Measurements from ENCODE around the gene CEP76.
A peak's percentile ranks its signal among the peaks of the same experiment; 100 is the strongest.

CEP76 gene

DNA sequence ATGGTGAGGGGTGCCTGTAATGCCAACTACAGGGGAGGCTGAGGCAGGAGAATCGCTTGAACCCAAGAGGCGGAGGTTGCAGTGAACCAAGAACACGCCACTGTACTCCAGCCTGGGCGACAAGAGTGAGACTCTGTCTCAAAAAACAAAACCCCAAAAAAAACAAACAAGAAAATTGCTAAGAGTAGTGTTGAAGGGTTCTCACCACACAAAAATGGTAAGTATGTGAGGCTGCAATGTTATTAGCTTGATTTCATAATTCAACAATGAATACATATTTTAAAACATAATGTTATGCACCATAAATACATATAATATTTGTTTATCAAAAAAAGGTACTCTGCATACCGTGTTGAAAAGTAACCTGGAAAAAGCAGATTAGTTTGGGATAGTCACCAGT, 46.1 kb upstream of the CEP76 start:
- DNase-seq (ENCODE audit: extremely low read depth, low read depth) = no peak
- TF ChIP-seq, protein P1, sequence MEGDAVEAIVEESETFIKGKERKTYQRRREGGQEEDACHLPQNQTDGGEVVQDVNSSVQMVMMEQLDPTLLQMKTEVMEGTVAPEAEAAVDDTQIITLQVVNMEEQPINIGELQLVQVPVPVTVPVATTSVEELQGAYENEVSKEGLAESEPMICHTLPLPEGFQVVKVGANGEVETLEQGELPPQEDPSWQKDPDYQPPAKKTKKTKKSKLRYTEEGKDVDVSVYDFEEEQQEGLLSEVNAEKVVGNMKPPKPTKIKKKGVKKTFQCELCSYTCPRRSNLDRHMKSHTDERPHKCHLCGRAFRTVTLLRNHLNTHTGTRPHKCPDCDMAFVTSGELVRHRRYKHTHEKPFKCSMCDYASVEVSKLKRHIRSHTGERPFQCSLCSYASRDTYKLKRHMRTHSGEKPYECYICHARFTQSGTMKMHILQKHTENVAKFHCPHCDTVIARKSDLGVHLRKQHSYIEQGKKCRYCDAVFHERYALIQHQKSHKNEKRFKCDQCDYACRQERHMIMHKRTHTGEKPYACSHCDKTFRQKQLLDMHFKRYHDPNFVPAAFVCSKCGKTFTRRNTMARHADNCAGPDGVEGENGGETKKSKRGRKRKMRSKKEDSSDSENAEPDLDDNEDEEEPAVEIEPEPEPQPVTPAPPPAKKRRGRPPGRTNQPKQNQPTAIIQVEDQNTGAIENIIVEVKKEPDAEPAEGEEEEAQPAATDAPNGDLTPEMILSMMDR (IDR thresholded peaks at IDR 0.05; ENCODE audit: low read depth, low read length) = no peak

DNA sequence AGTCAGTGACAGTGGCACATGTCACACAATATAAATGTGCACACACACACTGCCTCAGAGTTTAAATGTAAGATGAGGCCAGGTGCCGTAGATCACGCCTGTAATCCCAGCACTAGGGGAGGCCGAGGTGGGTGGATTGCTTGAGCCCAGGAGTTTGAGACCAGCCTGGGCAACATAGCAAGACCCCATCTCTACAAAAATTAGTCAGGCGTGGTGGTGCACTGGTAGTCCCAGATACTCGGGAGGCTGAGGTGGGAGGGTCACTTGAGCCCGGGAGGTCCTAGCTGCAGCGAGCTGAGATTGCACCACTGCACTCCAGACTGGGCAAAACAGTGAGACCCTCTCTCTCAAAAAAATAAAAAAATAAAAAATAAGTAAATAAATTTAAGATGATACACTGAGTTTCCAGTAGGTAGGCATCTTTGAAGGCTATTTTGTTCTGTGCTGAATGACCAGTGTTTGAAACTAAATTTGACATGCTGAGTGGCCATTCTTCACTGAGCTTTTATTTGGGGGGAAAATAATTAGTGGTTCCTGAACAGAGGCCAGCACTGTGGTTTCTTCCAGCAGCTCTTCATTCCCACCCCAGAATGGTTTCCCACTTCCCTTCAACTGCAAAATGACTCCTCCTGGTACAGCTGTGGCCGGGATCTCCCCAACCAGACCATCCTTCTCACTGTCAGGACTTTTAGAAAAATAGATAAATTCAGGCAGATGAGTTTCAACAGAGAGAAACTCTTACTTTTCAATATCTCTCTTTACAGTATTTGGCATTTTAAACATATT, 45.2 kb upstream of the CEP76 start:
- TF ChIP-seq, protein P1 (IDR thresholded peaks at IDR 0.05; ENCODE audit: low read depth, low read length) = no peak
- DNase-seq (ENCODE audit: extremely low read depth, low read depth) = no peak

- no peak for DNase-seq (ENCODE audit: extremely low read depth, low read depth)
- TF ChIP-seq, protein P1 (IDR thresholded peaks at IDR 0.05; ENCODE audit: low read depth, low read length) = no peak
These were observed 42.7 kb upstream of the CEP76 start for GRCh38 chr18:12745095-12745795.

DNA sequence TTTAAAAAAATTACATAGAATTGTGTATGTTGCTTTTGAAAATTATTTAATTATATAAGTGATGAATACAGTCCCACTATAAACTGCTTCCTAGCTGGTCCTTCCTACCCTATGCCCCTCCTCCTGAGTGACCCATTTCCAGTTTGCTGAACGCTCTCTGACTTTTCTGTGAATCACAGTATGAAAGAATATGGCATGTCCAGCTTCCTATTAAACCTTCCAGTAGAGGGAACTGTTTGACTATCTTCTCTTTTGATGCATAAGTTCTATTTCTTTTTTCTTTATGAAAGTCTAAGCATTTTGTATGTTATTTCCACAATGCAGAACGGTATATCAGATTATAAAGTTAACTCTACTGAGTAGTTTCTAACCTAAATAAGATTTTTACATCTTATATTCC, 41.6 kb upstream of the CEP76 start:
- TF ChIP-seq, protein P1 (IDR thresholded peaks at IDR 0.05; ENCODE audit: low read depth, low read length) = peak; percentile 64

GRCh38 chr18:12742453-12742852, 39.9 kb upstream of the CEP76 start:
- no peak for DNase-seq (ENCODE audit: extremely low read depth, low read depth)
- TF ChIP-seq, protein P1 (IDR thresholded peaks at IDR 0.05; ENCODE audit: low read depth, low read length) = no peak

More for the DNA sequence above, 41.6 kb upstream of the CEP76 start:
- no peak for DNase-seq (ENCODE audit: extremely low read depth, low read depth)

- TF ChIP-seq, protein P1 (IDR thresholded peaks at IDR 0.05; ENCODE audit: low read depth, low read length) = no peak
- DNase-seq (ENCODE audit: extremely low read depth, low read depth) = no peak
These were observed 38.8 kb upstream of the CEP76 start for GRCh38 chr18:12741351-12741750.

DNA sequence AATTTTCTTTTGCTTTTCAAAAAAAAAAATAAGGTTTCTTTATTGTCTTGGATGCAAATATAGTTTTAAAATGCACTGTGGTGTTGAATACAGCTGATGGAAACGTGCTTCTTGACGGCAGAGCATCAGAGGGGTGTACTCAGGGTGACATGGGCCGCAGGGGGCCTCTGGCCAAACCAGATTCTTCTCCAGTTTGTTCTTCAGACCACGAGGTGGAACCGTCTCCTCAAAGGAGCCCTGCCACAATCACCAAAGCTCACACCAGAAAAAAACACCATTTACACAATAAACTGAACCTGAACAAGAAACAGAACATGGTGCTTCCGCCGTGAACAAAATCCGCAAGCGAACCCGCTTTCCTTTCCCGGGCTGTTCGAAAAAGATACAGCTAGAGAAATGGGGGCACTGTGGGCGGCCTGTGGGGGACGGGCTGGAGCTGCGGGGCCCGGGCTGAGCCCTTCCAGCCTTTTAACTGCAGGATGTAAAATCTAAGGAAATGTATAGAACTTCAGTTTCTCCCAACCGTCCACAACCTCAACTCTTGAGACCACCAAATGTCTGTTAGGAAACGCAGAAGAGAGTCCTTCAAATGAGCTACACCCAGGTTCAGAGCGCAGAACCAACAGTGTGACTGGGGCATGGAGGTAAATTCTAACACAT, 34.9 kb upstream of the CEP76 start:
- TF ChIP-seq, protein P1 (IDR thresholded peaks at IDR 0.05; ENCODE audit: low read depth, low read length) = no peak
- DNase-seq (ENCODE audit: extremely low read depth, low read depth) = no peak
